Colonic mucosa (tissue), 4 donors: ENCODE measurements around the gene UTP15. TPM values are rescaled to one million over a fixed set of nuclear protein-coding genes. Genes with fewer than 3 reads are reported as not detected.

ENCODE experiments used
- DNase-seq: peaks from one replicate; pipeline ENCODE4 v3.0.0-alpha.2; 2020
- H3K27ac ChIP-seq: fragments of 200-600 bp; one replicate; pipeline ENCODE4 v1.8.0; 2021
- H3K27me3 ChIP-seq: fragments of 200-600 bp; one replicate; pipeline ENCODE4 v1.8.0; 2021
- H3K36me3 ChIP-seq: fragments of 200-600 bp; one replicate; pipeline ENCODE4 v1.8.0; 2021
- H3K4me1 ChIP-seq: fragments of 200-600 bp; one replicate; pipeline ENCODE4 v1.8.0; 2021; ENCODE audit warnings: mild to moderate bottlenecking
- H3K4me3 ChIP-seq: fragments of 200-600 bp; one replicate; pipeline ENCODE4 v1.8.0; 2021
- H3K9ac ChIP-seq, 2 donors: one replicate each; pipeline ENCODE4 v1.7.0; 2013; ENCODE audit warnings: control low read depth in 2 of 2, low read depth in 2 of 2, low read length in 2 of 2
- H3K9me3 ChIP-seq: fragments of 200-600 bp; one replicate; pipeline ENCODE4 v1.8.0; 2021
- intact Hi-C: fragments of 100-400 bp; cut with DNase I; formaldehyde crosslinking; loops from one replicate; pipeline ENCODE4 v1.14.1; 2022
- total RNA-seq, 2 donors: library from RNA; stranded (reverse); fragmentation: NEBNext Ultra II Directional in 1 of 2; extraction: Animal tissue kit (Norgen Biotek cat#: 25700) in 1 of 2; gene quantifications; one replicate each; pipeline ENCODE4 v1.2.1, GENCODE V29; 2021
- TF ChIP-seq, protein P1 (sequence below): fragments of 200-600 bp; IDR thresholded peaks from one replicate; pipeline ENCODE4 v1.8.0; 2022; ENCODE audit warnings: antibody characterized with exemption, mild to moderate bottlenecking
- donor health status: healthy.
- donor health status: DM: no; HTN: no; CAD: no.
- donor health status: DM: no; HTN: no; CAD: no.

UTP15 gene
- total RNA-seq, 2 donors from 2014 or later: 9.4 to 13.9 TPM

DNA sequence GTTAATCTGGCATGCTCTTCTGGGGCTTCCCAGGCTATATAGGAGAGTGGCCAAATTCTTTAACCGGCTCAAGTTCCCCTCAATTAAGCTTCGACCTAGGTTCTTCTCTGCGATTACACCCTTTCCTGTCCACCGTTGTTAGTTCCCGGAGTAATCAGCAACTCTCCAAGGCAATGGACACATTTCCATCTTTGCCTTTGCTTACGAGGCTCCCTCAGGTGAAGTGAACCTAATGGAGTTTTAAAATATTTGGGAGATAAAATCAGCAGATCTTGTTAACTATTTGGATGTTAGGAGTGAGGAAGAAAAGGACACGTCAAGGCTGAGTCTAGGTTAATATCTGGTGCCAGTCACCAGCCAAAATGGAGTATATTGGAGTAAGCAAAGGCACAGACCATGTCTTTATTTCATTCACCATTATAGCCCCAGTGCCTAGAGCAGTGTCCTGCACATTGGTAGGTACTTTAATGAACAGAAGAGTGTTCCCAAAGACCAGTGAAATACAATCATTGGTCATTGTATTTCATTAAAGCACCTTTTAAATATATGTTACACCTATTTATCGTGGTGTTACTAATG lies 515 bp downstream of the UTP15 start:
- peak overlapping the region; percentile 84 for H3K4me3 ChIP-seq
- no peaks in the 10 kb centered on the region for H3K9me3 ChIP-seq
- peak overlapping the region; percentile 81 to 96 for H3K9ac ChIP-seq
- H3K27ac ChIP-seq: peak overlapping the region; percentile 89
- H3K4me1 ChIP-seq: peaks cover 21% of the 10 kb centered on the region
- H3K27me3 ChIP-seq: no peaks in the 10 kb centered on the region
- H3K36me3 ChIP-seq: no peaks in the 10 kb centered on the region
- no peak for DNase-seq
- intact Hi-C loops: no loop called here
- TF ChIP-seq, protein P1, sequence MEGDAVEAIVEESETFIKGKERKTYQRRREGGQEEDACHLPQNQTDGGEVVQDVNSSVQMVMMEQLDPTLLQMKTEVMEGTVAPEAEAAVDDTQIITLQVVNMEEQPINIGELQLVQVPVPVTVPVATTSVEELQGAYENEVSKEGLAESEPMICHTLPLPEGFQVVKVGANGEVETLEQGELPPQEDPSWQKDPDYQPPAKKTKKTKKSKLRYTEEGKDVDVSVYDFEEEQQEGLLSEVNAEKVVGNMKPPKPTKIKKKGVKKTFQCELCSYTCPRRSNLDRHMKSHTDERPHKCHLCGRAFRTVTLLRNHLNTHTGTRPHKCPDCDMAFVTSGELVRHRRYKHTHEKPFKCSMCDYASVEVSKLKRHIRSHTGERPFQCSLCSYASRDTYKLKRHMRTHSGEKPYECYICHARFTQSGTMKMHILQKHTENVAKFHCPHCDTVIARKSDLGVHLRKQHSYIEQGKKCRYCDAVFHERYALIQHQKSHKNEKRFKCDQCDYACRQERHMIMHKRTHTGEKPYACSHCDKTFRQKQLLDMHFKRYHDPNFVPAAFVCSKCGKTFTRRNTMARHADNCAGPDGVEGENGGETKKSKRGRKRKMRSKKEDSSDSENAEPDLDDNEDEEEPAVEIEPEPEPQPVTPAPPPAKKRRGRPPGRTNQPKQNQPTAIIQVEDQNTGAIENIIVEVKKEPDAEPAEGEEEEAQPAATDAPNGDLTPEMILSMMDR: no peak

DNA sequence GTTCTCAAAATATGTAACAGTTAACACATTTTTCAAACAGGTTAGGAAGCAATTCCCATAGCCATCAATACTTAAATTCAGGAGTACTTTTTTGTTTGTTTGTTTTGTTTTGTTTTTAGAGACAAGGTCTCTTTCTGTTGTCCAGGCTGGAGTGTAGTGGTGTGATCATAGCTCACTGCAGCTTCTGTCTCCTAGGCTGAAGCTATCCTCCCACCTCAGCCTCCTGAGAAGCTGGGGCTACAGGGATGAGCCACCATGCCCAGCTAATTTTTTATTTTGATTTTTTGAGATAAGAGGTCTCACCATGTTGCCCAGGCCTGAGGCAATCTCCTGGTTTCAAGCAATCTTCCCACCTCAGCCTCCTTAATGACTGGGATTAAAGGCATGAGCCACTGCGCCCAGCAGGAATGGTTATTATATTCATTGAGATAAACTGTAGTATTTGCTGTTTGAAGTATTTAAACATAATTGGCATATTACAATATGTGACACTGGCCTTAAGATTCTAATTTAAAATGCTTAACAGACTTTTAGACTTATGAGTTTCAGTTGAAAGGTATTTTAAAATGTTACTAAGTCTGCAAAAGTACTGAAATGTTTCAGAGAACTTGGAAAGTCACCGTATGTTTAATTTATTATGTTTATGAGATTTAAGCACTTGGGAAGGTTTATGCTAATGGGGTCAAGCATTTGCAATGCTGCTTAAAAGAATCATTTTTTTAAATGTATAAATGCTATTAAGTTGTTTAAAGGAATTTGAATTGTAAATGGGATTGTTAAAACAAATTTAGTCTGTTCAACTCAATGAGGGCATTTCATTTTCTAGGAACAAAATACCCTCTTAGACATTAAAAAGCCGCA lies 17.0 kb downstream of the UTP15 start:
- Histone ChIP-seq H3K9ac (no peak overlapping the region), H3K4me1 (no peaks in the 10 kb centered on the region), H3K9me3 (no peaks in the 10 kb centered on the region), H3K27ac (no peak overlapping the region), H3K4me3 (no peak overlapping the region), H3K36me3 (peaks cover 6% of the 10 kb centered on the region), H3K27me3 (no peaks in the 10 kb centered on the region)
- intact Hi-C loops: no loop called here
- DNase-seq: no peak
- TF ChIP-seq, protein P1: no peak

DNA sequence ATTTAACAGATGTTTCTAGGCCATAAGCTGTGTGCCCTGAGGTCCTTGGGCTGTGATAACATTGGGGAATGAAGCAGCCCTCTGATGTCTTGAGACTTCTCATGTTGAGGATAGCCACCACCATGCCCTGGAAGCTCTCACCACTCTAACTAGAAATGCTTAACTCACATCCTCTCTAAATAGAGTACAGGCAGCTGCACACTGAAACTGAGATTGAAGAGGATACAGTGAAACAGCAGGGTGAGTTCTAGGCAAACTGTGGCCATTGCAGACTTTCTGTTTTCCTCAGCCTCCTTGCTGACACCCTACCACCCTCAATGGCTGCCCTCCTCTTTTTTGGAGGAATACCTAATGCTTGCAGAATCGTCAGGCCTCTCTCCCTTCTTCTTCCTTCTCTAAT lies 22.4 kb downstream of the UTP15 start:
- Histone ChIP-seq H3K9me3 (no peaks in the 10 kb centered on the region), H3K9ac (no peak overlapping the region), H3K4me1 (no peaks in the 10 kb centered on the region), H3K36me3 (no peaks in the 10 kb centered on the region), H3K27me3 (no peaks in the 10 kb centered on the region), H3K27ac (no peak overlapping the region), H3K4me3 (no peak overlapping the region)
- TF ChIP-seq, protein P1: no peak
- intact Hi-C loops: no loop called here
- no peak for DNase-seq

DNA sequence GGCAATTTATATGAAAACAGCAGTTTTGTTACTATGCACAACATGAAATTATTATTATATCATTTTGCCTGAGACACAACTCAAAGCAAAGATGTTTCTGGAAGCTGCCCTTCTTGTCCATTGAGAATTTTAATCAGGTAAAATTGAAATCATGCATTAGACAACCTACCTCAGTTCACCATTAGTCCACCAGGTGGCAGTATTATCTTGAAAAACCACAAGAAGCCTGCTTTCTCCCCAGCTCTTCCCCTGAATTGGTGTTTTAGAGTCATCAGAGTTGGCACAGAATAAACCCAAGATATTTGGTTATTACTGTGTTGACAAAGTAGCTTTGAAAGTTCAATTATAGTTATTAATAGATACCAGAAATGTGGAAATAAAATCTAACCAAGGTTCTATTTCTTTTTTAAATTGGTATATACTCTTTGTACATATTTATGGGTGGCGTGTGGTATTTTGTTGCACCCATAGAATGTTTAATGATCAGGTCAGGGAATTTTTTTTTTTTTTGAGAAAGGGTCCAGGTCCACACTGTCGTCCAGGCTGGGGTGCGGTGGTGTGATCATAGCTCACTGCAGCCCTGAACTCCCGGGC lies 25.7 kb downstream of the UTP15 start:
- Histone ChIP-seq H3K27ac (no peak overlapping the region), H3K9me3 (no peaks in the 10 kb centered on the region), H3K27me3 (no peaks in the 10 kb centered on the region), H3K9ac (no peak overlapping the region), H3K4me1 (no peaks in the 10 kb centered on the region), H3K36me3 (no peaks in the 10 kb centered on the region), H3K4me3 (no peak overlapping the region)
- DNase-seq: peak; percentile 75
- TF ChIP-seq, protein P1: peak; percentile 88
- intact Hi-C loops: loop anchor here (2.0 to 5.0 kb wide), 2 partner anchors 101 to 202 kb away; no protein-coding TSS in a partner anchor

DNA sequence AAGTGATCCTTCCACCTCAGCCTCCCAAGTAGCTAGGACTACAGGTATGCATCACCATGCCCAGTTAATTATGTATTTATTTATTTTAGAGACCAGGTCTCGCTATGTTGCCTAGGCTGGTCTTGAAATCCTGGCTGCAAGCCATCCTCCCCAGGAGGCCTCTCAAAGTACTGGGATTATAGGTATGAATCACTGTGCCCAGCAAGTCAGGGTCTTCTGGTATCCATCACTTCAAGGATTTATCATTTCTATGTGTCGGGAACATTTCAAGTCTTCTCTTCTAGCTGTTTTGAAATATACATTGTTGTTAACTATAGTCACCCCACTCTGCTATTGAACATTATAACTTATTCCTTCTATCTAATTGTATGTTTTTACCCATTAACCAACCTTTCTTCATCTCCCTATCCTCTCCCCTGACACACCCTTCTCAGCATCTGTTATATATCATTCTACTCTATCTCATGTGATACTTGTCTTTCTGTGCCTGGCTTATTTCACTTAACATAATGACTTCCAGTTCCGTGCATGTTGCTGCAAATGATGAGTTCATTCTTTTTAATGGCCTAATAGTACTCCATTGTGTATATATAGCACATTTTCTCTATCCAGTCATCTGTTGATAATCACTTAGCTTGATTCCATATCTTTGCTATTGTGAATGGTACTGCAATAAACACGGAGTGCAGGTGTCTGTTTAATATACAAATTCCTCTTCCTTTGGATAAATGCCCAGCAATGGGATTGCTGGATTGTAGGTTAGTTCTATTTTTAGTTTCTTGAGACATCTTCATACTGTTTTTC lies 26.4 kb downstream of the UTP15 start:
- no peaks in the 10 kb centered on the region for H3K36me3 ChIP-seq
- H3K9me3 ChIP-seq: no peaks in the 10 kb centered on the region
- H3K9ac ChIP-seq: no peak overlapping the region
- no peak for DNase-seq
- TF ChIP-seq, protein P1: no peak
- H3K4me1 ChIP-seq: no peaks in the 10 kb centered on the region
- H3K27ac ChIP-seq: no peak overlapping the region
- intact Hi-C loops: loop anchor here (2.0 to 5.0 kb wide), 2 partner anchors 100 to 201 kb away; no protein-coding TSS in a partner anchor
- H3K4me3 ChIP-seq: no peak overlapping the region
- H3K27me3 ChIP-seq: no peaks in the 10 kb centered on the region
